ENCODE measurements around the gene CDH13. TPM values are rescaled to one million over a fixed set of nuclear protein-coding genes. Genes with fewer than 3 reads are reported as not detected.

CDH13 gene
- total RNA-seq, 1 donor from 2014 or later, result 14.3 TPM

GRCh38 chr16:83509316-83509715 lies 882.5 kb downstream of the CDH13 start:
- H3K9me3 ChIP-seq, result no peaks in the 10 kb centered on the region
- no peaks in the 10 kb centered on the region for H3K36me3 ChIP-seq
- ATAC-seq, result no peak
- no peaks in the 10 kb centered on the region for H3K4me1 ChIP-seq
- no peaks in the 10 kb centered on the region for H3K27me3 ChIP-seq (ENCODE audit: low read depth)
- no peak overlapping the region for H3K4me3 ChIP-seq
- TF ChIP-seq CTCF (IDR thresholded peaks at IDR 0.05), result no peak
- no peak overlapping the region for H3K27ac ChIP-seq
- intact Hi-C loops (cut with DNase I), result no loop called here
- no peak for DNase-seq

GRCh38 chr16:83510906-83511305 lies 884.1 kb downstream of the CDH13 start:
- DNase-seq, result no peak
- Histone ChIP-seq H3K9me3 (no peaks in the 10 kb centered on the region), H3K4me3 (no peak overlapping the region), H3K4me1 (no peaks in the 10 kb centered on the region), H3K27me3 (ENCODE audit: low read depth) (no peaks in the 10 kb centered on the region), H3K36me3 (no peaks in the 10 kb centered on the region), H3K27ac (no peak overlapping the region)
- no peak for ATAC-seq
- TF ChIP-seq CTCF (IDR thresholded peaks at IDR 0.05), result no peak
- intact Hi-C loops (cut with DNase I), result no loop called here

- TF ChIP-seq CTCF (IDR thresholded peaks at IDR 0.05), result no peak
- Histone ChIP-seq H3K27me3 (ENCODE audit: low read depth) (no peaks in the 10 kb centered on the region), H3K36me3 (no peaks in the 10 kb centered on the region), H3K9me3 (no peaks in the 10 kb centered on the region), H3K4me1 (no peaks in the 10 kb centered on the region), H3K4me3 (no peak overlapping the region), H3K27ac (no peak overlapping the region)
- intact Hi-C loops (cut with DNase I), result no loop called here
- ATAC-seq (no peak), DNase-seq (no peak)
Measured at GRCh38 chr16:83513008-83513755, 886.4 kb downstream of the CDH13 start.

GRCh38 chr16:83515395-83515794 lies 888.6 kb downstream of the CDH13 start:
- intact Hi-C loops (cut with DNase I), result no loop called here
- ATAC-seq (no peak), DNase-seq (no peak)
- no peaks in the 10 kb centered on the region for H3K27me3 ChIP-seq (ENCODE audit: low read depth)
- no peaks in the 10 kb centered on the region for H3K36me3 ChIP-seq
- H3K4me3 ChIP-seq, result no peak overlapping the region
- H3K9me3 ChIP-seq, result no peaks in the 10 kb centered on the region
- no peaks in the 10 kb centered on the region for H3K4me1 ChIP-seq
- H3K27ac ChIP-seq, result no peak overlapping the region
- no peak for TF ChIP-seq CTCF (IDR thresholded peaks at IDR 0.05)

- ATAC-seq (no peak), DNase-seq (no peak)
- no peaks in the 10 kb centered on the region for H3K9me3 ChIP-seq
- H3K36me3 ChIP-seq, result no peaks in the 10 kb centered on the region
- no peaks in the 10 kb centered on the region for H3K27me3 ChIP-seq (ENCODE audit: low read depth)
- no peak overlapping the region for H3K4me3 ChIP-seq
- intact Hi-C loops (cut with DNase I), result no loop called here
- TF ChIP-seq CTCF (IDR thresholded peaks at IDR 0.05), result no peak
- no peaks in the 10 kb centered on the region for H3K4me1 ChIP-seq
- no peak overlapping the region for H3K27ac ChIP-seq
Measured at GRCh38 chr16:83516931-83517330, 890.2 kb downstream of the CDH13 start.
